GM23338 (cell line): ENCODE measurements around the gene CRISPLD2. TPM values are rescaled to one million over a fixed set of nuclear protein-coding genes. Genes with fewer than 3 reads are reported as not detected.

Source experiments
- ATAC-seq: fragments of 200-7000 bp; cut with Tn5 transposase; 3 replicates; pipeline ENCODE4 v1.9.1; 2020
- DNase-seq: peaks from one replicate; pipeline ENCODE4 v3.0.0-alpha.2; 2015; ENCODE audit warnings: low spot score
- H2AFZ ChIP-seq: fragments of 200-600 bp; sonication (generic); 2 replicates; pipeline ENCODE4 v1.8.0; 2016; ENCODE audit warnings: antibody characterized with exemption, mild to moderate bottlenecking, moderate library complexity
- H3F3A ChIP-seq: fragments of 200-600 bp; sonication (generic); replicated peaks from 2 replicates; pipeline ENCODE4 v1.8.0; 2017; ENCODE audit warnings: antibody characterized with exemption, mixed run types, low read depth
- H3K27ac ChIP-seq: fragments of 200-600 bp; sonication (generic); 2 replicates; pipeline ENCODE4 v1.6.1; 2016; ENCODE audit warnings: low read depth
- H3K27me3 ChIP-seq: fragments of 200-600 bp; sonication (generic); 2 replicates; pipeline ENCODE4 v1.8.0; 2016; ENCODE audit warnings: mild to moderate bottlenecking, mixed run types, moderate library complexity; ENCODE audit not compliant: insufficient read depth
- H3K36me3 ChIP-seq: fragments of 200-600 bp; sonication (generic); 2 replicates; pipeline ENCODE4 v1.8.0; 2016; ENCODE audit warnings: mild to moderate bottlenecking; ENCODE audit not compliant: insufficient read depth
- H3K4me1 ChIP-seq: fragments of 200-600 bp; sonication (generic); 2 replicates; pipeline ENCODE4 v1.8.0; 2016; ENCODE audit warnings: mild to moderate bottlenecking, moderate library complexity; ENCODE audit not compliant: insufficient read depth
- H3K4me2 ChIP-seq: fragments of 200-600 bp; sonication (generic); 2 replicates; pipeline ENCODE4 v1.7.1; 2017; ENCODE audit warnings: mixed run types
- H3K4me3 ChIP-seq: fragments of 200-600 bp; sonication (generic); 2 replicates; pipeline ENCODE4 v1.6.1; 2016; ENCODE audit warnings: mixed run types
- H3K79me2 ChIP-seq: fragments of 200-600 bp; sonication (generic); replicated peaks from 2 replicates; pipeline ENCODE4 v1.8.0; 2017; ENCODE audit warnings: mild to moderate bottlenecking; ENCODE audit not compliant: insufficient read depth
- H3K9me2 ChIP-seq: fragments of 200-600 bp; sonication (generic); 2 replicates; pipeline ENCODE4 v1.8.0; 2017; ENCODE audit not compliant: insufficient read depth
- H4K20me1 ChIP-seq: fragments of 200-600 bp; sonication (generic); replicated peaks from 2 replicates; pipeline ENCODE4 v1.8.0; 2017; ENCODE audit warnings: mild to moderate bottlenecking; ENCODE audit not compliant: insufficient read depth
- H3K27ac Mint-ChIP-seq: 2 replicates; pipeline ENCODE4 v1.8.0; 2020; ENCODE audit warnings: inconsistent platforms, mild to moderate bottlenecking, moderate library complexity, mixed read lengths
- H3K27me3 Mint-ChIP-seq: 3 replicates; pipeline ENCODE4 v1.8.0; 2022; ENCODE audit warnings: low read depth, mild to moderate bottlenecking, moderate library complexity, mixed read lengths, inconsistent platforms; ENCODE audit not compliant: insufficient read depth, poor library complexity
- H3K36me3 Mint-ChIP-seq: 3 replicates; pipeline ENCODE4 v1.8.0; 2021; ENCODE audit warnings: low read depth, mild to moderate bottlenecking, inconsistent platforms, moderate library complexity, mixed read lengths
- H3K4me1 Mint-ChIP-seq: 3 replicates; pipeline ENCODE4 v1.8.0; 2020; ENCODE audit warnings: mild to moderate bottlenecking, inconsistent platforms, mixed read lengths
- H3K4me3 Mint-ChIP-seq: 3 replicates; pipeline ENCODE4 v1.8.0; 2021; ENCODE audit warnings: moderate library complexity, mild to moderate bottlenecking, inconsistent platforms, mixed read lengths
- H3K9me3 Mint-ChIP-seq: 3 replicates; pipeline ENCODE4 v1.8.0; 2020; ENCODE audit warnings: moderate library complexity, mild to moderate bottlenecking, inconsistent platforms, mixed read lengths
- CREB1 ChIP-seq: fragments of 250-450 bp; sonication (Bioruptor Pico); IDR thresholded peaks from 2 replicates; pipeline ENCODE4 v1.5.0; 2020; ENCODE audit warnings: low read depth, mild to moderate bottlenecking, moderate library complexity
- EZH2 ChIP-seq: fragments of 200-600 bp; sonication (generic); IDR thresholded peaks from one replicate; pipeline ENCODE4 v1.8.0; 2017; ENCODE audit warnings: antibody characterized with exemption, mild to moderate bottlenecking, low read depth; ENCODE audit not compliant: unreplicated experiment
- EZH2phosphoT487 ChIP-seq: fragments of 200-600 bp; sonication (generic); IDR thresholded peaks from one replicate; pipeline ENCODE4 v1.8.1; 2018; ENCODE audit warnings: antibody characterized with exemption; ENCODE audit not compliant: unreplicated experiment
- JUNB ChIP-seq: IDR thresholded peaks from one replicate; pipeline ENCODE4 v1.6.1; 2016; ENCODE audit warnings: antibody characterized with exemption; ENCODE audit not compliant: unreplicated experiment
- STAT1 ChIP-seq: IDR thresholded peaks from one replicate; pipeline ENCODE4 v1.6.1; 2016; ENCODE audit warnings: antibody characterized with exemption; ENCODE audit not compliant: unreplicated experiment
- ZNF331 ChIP-seq: fragments of 250-450 bp; sonication (Bioruptor Pico); IDR thresholded peaks from 2 replicates; pipeline ENCODE4 v1.5.0; 2020; ENCODE audit warnings: low read depth, mild to moderate bottlenecking, moderate library complexity
- polyA plus RNA-seq: library from polyadenylated mRNA; unstranded; fragments of >200 nt; fragmentation: Nextera tagmentation; extraction: Ambion mirVana; gene quantifications from 2 replicates; pipeline ENCODE4 v1.2.1, GENCODE V29; 2016
- total RNA-seq: library from RNA; depleted of rRNA; stranded (reverse); fragments of >200 nt; shearing (Covaris generic); gene quantifications from 2 replicates; pipeline ENCODE4 v1.2.3, GENCODE V29; 2014
- TF ChIP-seq, protein P1 (sequence below): fragments of 250-450 bp; sonication (Bioruptor Pico); IDR thresholded peaks from 2 replicates; pipeline ENCODE4 v1.5.0; 2020; ENCODE audit warnings: mild to moderate bottlenecking, moderate library complexity
- TF ChIP-seq, protein P2 (sequence below), 2 experiments: fragments of 200-600 bp in 1 of 2; sonication (generic) in 1 of 2; conservative IDR thresholded peaks; 2 replicates each; pipeline versions ENCODE4 v1.5.1 to v1.6.1; 2016 to 2017; ENCODE audit warnings: antibody characterized with exemption in 2 of 2, low read depth in 2 of 2, mild to moderate bottlenecking in 2 of 2, moderate library complexity in 1 of 2
- TF ChIP-seq, protein P3 (sequence below): IDR thresholded peaks from one replicate; pipeline ENCODE4 v1.6.1; 2018; ENCODE audit warnings: antibody characterized with exemption; ENCODE audit not compliant: unreplicated experiment
- TF ChIP-seq, protein P4 (sequence below): IDR thresholded peaks from 2 replicates; pipeline ENCODE4 v1.6.1; 2016; ENCODE audit warnings: antibody characterized with exemption

The CRISPLD2 gene
- total and polyA plus RNA-seq, 2 experiments from 2014 or later = 2.6 to 8.3 TPM

DNA sequence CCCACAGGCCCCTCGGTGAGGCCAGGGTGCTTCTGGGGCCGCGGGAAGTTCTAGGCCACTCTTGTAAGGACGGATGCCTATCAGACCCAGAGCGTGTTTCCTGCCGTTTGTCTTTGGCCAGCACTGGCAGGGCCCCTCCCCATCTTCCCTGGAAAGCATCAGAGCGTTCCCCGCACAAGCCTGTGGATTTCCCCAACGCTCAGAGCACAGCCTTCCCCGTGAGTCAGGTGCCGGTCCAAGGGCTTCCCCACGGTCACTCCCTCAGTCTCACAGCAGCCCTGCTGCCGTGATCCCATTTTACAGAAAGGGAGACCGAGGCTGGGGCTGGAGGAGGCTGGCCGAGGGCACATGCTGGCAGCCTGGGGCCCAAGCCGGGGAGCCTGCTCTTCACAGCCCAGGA, 33.7 kb downstream of the CRISPLD2 start:
- H3K36me3 ChIP-seq = no peaks in the 10 kb centered on the region
- H3K4me2 ChIP-seq = no peak overlapping the region
- H3K4me3 Mint-ChIP-seq = no peak overlapping the region
- TF ChIP-seq, protein P1, sequence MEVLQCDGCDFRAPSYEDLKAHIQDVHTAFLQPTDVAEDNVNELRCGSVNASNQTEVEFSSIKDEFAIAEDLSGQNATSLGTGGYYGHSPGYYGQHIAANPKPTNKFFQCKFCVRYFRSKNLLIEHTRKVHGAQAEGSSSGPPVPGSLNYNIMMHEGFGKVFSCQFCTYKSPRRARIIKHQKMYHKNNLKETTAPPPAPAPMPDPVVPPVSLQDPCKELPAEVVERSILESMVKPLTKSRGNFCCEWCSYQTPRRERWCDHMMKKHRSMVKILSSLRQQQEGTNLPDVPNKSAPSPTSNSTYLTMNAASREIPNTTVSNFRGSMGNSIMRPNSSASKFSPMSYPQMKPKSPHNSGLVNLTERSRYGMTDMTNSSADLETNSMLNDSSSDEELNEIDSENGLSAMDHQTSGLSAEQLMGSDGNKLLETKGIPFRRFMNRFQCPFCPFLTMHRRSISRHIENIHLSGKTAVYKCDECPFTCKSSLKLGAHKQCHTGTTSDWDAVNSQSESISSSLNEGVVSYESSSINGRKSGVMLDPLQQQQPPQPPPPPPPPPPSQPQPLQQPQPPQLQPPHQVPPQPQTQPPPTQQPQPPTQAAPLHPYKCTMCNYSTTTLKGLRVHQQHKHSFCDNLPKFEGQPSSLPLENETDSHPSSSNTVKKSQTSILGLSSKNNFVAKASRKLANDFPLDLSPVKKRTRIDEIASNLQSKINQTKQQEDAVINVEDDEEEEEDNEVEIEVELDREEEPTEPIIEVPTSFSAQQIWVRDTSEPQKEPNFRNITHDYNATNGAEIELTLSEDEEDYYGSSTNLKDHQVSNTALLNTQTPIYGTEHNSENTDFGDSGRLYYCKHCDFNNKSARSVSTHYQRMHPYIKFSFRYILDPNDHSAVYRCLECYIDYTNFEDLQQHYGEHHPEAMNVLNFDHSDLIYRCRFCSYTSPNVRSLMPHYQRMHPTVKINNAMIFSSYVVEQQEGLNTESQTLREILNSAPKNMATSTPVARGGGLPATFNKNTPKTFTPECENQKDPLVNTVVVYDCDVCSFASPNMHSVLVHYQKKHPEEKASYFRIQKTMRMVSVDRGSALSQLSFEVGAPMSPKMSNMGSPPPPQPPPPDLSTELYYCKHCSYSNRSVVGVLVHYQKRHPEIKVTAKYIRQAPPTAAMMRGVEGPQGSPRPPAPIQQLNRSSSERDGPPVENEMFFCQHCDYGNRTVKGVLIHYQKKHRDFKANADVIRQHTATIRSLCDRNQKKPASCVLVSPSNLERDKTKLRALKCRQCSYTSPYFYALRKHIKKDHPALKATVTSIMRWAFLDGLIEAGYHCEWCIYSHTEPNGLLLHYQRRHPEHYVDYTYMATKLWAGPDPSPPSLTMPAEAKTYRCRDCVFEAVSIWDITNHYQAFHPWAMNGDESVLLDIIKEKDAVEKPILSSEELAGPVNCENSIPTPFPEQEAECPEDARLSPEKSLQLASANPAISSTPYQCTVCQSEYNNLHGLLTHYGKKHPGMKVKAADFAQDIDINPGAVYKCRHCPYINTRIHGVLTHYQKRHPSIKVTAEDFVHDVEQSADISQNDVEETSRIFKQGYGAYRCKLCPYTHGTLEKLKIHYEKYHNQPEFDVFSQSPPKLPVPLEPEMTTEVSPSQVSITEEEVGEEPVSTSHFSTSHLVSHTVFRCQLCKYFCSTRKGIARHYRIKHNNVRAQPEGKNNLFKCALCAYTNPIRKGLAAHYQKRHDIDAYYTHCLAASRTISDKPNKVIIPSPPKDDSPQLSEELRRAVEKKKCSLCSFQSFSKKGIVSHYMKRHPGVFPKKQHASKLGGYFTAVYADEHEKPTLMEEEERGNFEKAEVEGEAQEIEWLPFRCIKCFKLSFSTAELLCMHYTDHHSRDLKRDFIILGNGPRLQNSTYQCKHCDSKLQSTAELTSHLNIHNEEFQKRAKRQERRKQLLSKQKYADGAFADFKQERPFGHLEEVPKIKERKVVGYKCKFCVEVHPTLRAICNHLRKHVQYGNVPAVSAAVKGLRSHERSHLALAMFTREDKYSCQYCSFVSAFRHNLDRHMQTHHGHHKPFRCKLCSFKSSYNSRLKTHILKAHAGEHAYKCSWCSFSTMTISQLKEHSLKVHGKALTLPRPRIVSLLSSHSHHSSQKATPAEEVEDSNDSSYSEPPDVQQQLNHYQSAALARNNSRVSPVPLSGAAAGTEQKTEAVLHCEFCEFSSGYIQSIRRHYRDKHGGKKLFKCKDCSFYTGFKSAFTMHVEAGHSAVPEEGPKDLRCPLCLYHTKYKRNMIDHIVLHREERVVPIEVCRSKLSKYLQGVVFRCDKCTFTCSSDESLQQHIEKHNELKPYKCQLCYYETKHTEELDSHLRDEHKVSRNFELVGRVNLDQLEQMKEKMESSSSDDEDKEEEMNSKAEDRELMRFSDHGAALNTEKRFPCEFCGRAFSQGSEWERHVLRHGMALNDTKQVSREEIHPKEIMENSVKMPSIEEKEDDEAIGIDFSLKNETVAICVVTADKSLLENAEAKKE (CRISPR knock-in tag) = no peak
- TF ChIP-seq ZNF331 (no peak), EZH2phosphoT487 (no peak), JUNB (no peak), STAT1 (no peak), CREB1 (CRISPR knock-in tag) (no peak), EZH2 (no peak)
- TF ChIP-seq, protein P2, sequence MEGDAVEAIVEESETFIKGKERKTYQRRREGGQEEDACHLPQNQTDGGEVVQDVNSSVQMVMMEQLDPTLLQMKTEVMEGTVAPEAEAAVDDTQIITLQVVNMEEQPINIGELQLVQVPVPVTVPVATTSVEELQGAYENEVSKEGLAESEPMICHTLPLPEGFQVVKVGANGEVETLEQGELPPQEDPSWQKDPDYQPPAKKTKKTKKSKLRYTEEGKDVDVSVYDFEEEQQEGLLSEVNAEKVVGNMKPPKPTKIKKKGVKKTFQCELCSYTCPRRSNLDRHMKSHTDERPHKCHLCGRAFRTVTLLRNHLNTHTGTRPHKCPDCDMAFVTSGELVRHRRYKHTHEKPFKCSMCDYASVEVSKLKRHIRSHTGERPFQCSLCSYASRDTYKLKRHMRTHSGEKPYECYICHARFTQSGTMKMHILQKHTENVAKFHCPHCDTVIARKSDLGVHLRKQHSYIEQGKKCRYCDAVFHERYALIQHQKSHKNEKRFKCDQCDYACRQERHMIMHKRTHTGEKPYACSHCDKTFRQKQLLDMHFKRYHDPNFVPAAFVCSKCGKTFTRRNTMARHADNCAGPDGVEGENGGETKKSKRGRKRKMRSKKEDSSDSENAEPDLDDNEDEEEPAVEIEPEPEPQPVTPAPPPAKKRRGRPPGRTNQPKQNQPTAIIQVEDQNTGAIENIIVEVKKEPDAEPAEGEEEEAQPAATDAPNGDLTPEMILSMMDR (conservative IDR thresholded peaks at IDR 0.05; ENCODE audit: low read depth in 2 of 2) = no peak
- TF ChIP-seq, protein P3, sequence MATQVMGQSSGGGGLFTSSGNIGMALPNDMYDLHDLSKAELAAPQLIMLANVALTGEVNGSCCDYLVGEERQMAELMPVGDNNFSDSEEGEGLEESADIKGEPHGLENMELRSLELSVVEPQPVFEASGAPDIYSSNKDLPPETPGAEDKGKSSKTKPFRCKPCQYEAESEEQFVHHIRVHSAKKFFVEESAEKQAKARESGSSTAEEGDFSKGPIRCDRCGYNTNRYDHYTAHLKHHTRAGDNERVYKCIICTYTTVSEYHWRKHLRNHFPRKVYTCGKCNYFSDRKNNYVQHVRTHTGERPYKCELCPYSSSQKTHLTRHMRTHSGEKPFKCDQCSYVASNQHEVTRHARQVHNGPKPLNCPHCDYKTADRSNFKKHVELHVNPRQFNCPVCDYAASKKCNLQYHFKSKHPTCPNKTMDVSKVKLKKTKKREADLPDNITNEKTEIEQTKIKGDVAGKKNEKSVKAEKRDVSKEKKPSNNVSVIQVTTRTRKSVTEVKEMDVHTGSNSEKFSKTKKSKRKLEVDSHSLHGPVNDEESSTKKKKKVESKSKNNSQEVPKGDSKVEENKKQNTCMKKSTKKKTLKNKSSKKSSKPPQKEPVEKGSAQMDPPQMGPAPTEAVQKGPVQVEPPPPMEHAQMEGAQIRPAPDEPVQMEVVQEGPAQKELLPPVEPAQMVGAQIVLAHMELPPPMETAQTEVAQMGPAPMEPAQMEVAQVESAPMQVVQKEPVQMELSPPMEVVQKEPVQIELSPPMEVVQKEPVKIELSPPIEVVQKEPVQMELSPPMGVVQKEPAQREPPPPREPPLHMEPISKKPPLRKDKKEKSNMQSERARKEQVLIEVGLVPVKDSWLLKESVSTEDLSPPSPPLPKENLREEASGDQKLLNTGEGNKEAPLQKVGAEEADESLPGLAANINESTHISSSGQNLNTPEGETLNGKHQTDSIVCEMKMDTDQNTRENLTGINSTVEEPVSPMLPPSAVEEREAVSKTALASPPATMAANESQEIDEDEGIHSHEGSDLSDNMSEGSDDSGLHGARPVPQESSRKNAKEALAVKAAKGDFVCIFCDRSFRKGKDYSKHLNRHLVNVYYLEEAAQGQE = no peak
- TF ChIP-seq, protein P4, sequence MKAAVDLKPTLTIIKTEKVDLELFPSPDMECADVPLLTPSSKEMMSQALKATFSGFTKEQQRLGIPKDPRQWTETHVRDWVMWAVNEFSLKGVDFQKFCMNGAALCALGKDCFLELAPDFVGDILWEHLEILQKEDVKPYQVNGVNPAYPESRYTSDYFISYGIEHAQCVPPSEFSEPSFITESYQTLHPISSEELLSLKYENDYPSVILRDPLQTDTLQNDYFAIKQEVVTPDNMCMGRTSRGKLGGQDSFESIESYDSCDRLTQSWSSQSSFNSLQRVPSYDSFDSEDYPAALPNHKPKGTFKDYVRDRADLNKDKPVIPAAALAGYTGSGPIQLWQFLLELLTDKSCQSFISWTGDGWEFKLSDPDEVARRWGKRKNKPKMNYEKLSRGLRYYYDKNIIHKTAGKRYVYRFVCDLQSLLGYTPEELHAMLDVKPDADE = no peak
- no peaks in the 10 kb centered on the region; the same call in 2 of the 3 replicates for H3K9me3 Mint-ChIP-seq
- H3K27me3 Mint-ChIP-seq = peaks cover 4% of the 10 kb centered on the region
- no peak overlapping the region for H3K27ac Mint-ChIP-seq
- no peaks in the 10 kb centered on the region for H3K9me2 ChIP-seq
- no peaks in the 10 kb centered on the region for H3K27me3 ChIP-seq
- H4K20me1 ChIP-seq = no peaks in the 10 kb centered on the region
- peaks cover 2% of the 10 kb centered on the region; the same call in 1 of the 2 replicates for H3K4me1 ChIP-seq
- no peak overlapping the region for H3K4me3 ChIP-seq
- H3F3A ChIP-seq = no peaks in the 10 kb centered on the region
- no peak overlapping the region for H3K27ac ChIP-seq
- no peak overlapping the region for H2AFZ ChIP-seq
- DNase-seq (no peak), ATAC-seq (no peak)
- no peaks in the 10 kb centered on the region for H3K79me2 ChIP-seq
- peaks cover 9% of the 10 kb centered on the region; the same call in 2 of the 3 replicates for H3K36me3 Mint-ChIP-seq
- H3K4me1 Mint-ChIP-seq = peaks cover 2% of the 10 kb centered on the region; the same call in 2 of the 3 replicates
